Vagina (tissue), 2 donors: ENCODE data around the gene TSPAN13. TPM values are rescaled to one million over a fixed set of nuclear protein-coding genes. Genes with fewer than 3 reads are reported as not detected.

Experiments
- DNase-seq, 2 donors: peaks; one replicate each; pipeline ENCODE4 v3.0.0-alpha.2; 2017; ENCODE audit errors: extremely low spot score in 2 of 2
- H3K27ac ChIP-seq: fragments of 200-600 bp; sonication (generic); one replicate; pipeline ENCODE4 v1.5.1; 2019
- H3K27me3 ChIP-seq: fragments of 200-600 bp; sonication (generic); one replicate; pipeline ENCODE4 v1.5.1; 2019
- H3K36me3 ChIP-seq, 2 donors: fragments of 200-600 bp; sonication (generic); one replicate each; pipeline ENCODE4 v1.5.1; 2017 to 2019
- H3K4me1 ChIP-seq: fragments of 200-600 bp; sonication (generic); one replicate; pipeline ENCODE4 v1.5.1; 2019
- H3K4me3 ChIP-seq, 2 donors: fragments of 200-600 bp; sonication (generic); 1 replicate in 1 of 2; 2 replicates in 1 of 2; pipeline ENCODE4 v1.5.1; 2016 to 2019
- H3K9me3 ChIP-seq: fragments of 200-600 bp; sonication (generic); one replicate; pipeline ENCODE4 v1.5.1; 2019
- POLR2A ChIP-seq, 2 donors: fragments of 450-650 bp; IDR thresholded peaks; one replicate each; pipeline ENCODE4 v1.6.1; 2017; ENCODE audit warnings: antibody characterized with exemption in 2 of 2, mild to moderate bottlenecking in 2 of 2, moderate library complexity in 2 of 2
- POLR2AphosphoS5 ChIP-seq, 2 donors: sonication (generic); formaldehyde crosslinking; IDR thresholded peaks; one replicate each; pipeline ENCODE4 v1.9.0; 2017; ENCODE audit warnings: antibody characterized with exemption in 2 of 2, mild to moderate bottlenecking in 2 of 2, low read depth in 1 of 2; ENCODE audit not compliant: insufficient read depth in 1 of 2
- intact Hi-C: fragments of 100-400 bp; cut with DNase I; formaldehyde crosslinking; loops from one replicate; pipeline ENCODE4 v1.15.1; 2023
- total RNA-seq: library from RNA; depleted of rRNA; stranded (reverse); fragments of >200 nt; gene quantifications from one replicate; pipeline ENCODE4 v1.2.3, GENCODE V29; 2016
- TF ChIP-seq, protein P1 (sequence below), 3 experiments: fragments of 450-650 bp in 2 of 3; fragments of 200-600 bp in 1 of 3; sonication (generic) in 1 of 3; IDR thresholded peaks; one replicate each; pipeline ENCODE4 v1.5.1; 2017 to 2019; ENCODE audit warnings: antibody characterized with exemption in 3 of 3, mild to moderate bottlenecking in 2 of 3, moderate library complexity in 2 of 3

Gene TSPAN13
- total RNA-seq, 1 donor from 2014 or later, result 13.8 TPM

DNA sequence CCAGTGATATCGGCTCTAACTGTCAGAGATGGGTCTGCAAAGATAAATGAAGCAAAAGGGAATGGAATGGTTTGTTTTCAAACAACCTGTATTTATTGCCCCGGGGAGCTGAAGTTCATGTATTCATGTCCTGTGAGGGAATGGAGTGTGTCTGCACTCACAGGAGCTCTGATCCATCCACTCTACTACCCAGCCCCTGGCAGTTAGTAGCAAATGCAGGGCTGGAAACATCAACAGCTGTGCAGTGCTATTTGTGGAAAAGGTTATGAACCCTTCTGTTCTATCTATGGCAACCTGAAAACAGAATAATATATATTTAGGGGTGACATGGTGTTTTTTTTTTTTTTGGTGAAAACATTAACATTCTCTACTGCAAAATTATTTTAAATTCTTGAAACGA lies 41.4 kb downstream of the TSPAN13 start:
- H3K27me3 ChIP-seq, result no peaks in the 10 kb centered on the region
- intact Hi-C loops, result no loop called here
- TF ChIP-seq POLR2AphosphoS5 (IDR thresholded peaks at IDR 0.05; ENCODE audit: insufficient read depth in 1 of 2, low read depth in 1 of 2) (no peak), POLR2A (IDR thresholded peaks at IDR 0.05) (no peak)
- TF ChIP-seq, protein P1, sequence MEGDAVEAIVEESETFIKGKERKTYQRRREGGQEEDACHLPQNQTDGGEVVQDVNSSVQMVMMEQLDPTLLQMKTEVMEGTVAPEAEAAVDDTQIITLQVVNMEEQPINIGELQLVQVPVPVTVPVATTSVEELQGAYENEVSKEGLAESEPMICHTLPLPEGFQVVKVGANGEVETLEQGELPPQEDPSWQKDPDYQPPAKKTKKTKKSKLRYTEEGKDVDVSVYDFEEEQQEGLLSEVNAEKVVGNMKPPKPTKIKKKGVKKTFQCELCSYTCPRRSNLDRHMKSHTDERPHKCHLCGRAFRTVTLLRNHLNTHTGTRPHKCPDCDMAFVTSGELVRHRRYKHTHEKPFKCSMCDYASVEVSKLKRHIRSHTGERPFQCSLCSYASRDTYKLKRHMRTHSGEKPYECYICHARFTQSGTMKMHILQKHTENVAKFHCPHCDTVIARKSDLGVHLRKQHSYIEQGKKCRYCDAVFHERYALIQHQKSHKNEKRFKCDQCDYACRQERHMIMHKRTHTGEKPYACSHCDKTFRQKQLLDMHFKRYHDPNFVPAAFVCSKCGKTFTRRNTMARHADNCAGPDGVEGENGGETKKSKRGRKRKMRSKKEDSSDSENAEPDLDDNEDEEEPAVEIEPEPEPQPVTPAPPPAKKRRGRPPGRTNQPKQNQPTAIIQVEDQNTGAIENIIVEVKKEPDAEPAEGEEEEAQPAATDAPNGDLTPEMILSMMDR (IDR thresholded peaks at IDR 0.05), result no peak
- H3K4me1 ChIP-seq, result no peaks in the 10 kb centered on the region
- DNase-seq, result no peak
- no peaks in the 10 kb centered on the region for H3K9me3 ChIP-seq
- no peak overlapping the region for H3K4me3 ChIP-seq
- no peak overlapping the region for H3K27ac ChIP-seq
- no peaks in the 10 kb centered on the region for H3K36me3 ChIP-seq

DNA sequence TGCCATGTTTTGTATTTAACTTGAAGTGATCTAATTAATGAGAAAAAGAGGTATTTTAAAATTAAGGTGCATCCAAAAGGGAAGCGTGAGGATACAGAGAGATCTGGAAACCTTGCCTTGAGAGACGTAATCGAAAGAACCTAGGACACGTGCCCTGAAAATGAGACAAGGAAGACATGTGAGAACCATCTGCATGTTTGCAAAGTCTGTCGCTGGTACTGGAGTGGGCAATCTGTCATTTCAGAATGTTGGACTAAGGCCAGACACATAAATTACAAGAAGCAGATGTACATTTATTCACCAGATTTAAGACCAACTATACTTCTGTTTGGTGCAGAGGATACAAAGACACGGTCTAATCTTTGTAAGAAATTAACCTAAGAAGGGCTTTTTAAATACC lies 42.1 kb downstream of the TSPAN13 start:
- Histone ChIP-seq H3K4me3 (no peak overlapping the region), H3K36me3 (no peaks in the 10 kb centered on the region), H3K27me3 (no peaks in the 10 kb centered on the region), H3K9me3 (no peaks in the 10 kb centered on the region), H3K4me1 (no peaks in the 10 kb centered on the region), H3K27ac (no peak overlapping the region)
- TF ChIP-seq POLR2A (IDR thresholded peaks at IDR 0.05), result no peak
- TF ChIP-seq, protein P1 (IDR thresholded peaks at IDR 0.05), result no peak
- TF ChIP-seq POLR2AphosphoS5 (IDR thresholded peaks at IDR 0.05; ENCODE audit: insufficient read depth in 1 of 2, low read depth in 1 of 2), result no peak
- DNase-seq, result no peak
- intact Hi-C loops, result no loop called here

DNA sequence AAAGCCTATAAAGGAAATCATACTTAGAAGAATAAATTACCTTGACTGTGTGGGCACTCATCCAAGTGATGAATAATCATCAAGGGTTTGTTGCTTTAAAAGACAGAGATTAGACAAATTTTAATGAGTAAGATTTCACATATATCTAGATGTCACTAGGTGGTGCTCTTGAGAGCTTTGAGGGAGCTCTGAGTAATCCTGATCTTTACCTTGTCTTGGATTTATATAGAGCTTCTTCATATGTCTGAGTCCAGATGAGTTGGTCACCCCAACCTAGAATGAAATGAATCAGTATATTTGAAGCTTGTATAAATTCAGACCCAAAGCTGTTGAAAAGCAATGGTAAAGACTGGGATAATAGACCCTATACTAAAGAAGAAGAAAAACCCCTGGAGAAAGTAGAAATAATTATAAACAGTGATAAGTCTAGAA lies 47.6 kb downstream of the TSPAN13 start:
- DNase-seq, result no peak
- Histone ChIP-seq H3K4me1 (no peaks in the 10 kb centered on the region), H3K9me3 (no peaks in the 10 kb centered on the region), H3K27me3 (no peaks in the 10 kb centered on the region), H3K36me3 (no peaks in the 10 kb centered on the region), H3K4me3 (no peak overlapping the region), H3K27ac (no peak overlapping the region)
- no peak for TF ChIP-seq POLR2A (IDR thresholded peaks at IDR 0.05)
- TF ChIP-seq, protein P1 (IDR thresholded peaks at IDR 0.05), result peak in 1 of 3 experiments; percentile 24
- intact Hi-C loops, result no loop called here

DNA sequence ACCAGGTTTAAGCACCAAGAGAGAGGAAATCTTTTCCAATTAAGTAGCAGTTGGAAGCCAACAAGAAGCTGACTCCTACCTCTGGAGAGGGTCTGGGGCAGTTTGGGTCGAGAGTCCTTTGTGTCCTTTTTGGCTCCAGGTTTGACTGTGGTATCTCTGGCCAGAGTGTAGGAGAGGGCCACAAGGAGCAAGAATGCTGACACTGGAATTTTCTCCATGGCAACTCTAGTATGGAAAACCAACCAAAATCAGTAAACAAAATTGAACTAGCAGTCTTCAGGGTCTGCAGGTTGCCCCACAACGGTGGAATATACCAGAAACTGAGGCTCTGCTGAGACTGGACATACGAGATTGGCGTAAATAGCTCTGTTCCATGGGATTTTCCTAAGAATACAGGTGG lies 48.0 kb downstream of the TSPAN13 start:
- intact Hi-C loops, result no loop called here
- no peaks in the 10 kb centered on the region for H3K36me3 ChIP-seq
- H3K27me3 ChIP-seq, result no peaks in the 10 kb centered on the region
- no peak for DNase-seq
- H3K4me3 ChIP-seq, result no peak overlapping the region
- no peaks in the 10 kb centered on the region for H3K9me3 ChIP-seq
- no peak overlapping the region for H3K27ac ChIP-seq
- TF ChIP-seq POLR2AphosphoS5 (IDR thresholded peaks at IDR 0.05; ENCODE audit: insufficient read depth in 1 of 2, low read depth in 1 of 2), result no peak
- TF ChIP-seq, protein P1 (IDR thresholded peaks at IDR 0.05), result no peak
- TF ChIP-seq POLR2A (IDR thresholded peaks at IDR 0.05), result no peak
- H3K4me1 ChIP-seq, result no peaks in the 10 kb centered on the region

DNA sequence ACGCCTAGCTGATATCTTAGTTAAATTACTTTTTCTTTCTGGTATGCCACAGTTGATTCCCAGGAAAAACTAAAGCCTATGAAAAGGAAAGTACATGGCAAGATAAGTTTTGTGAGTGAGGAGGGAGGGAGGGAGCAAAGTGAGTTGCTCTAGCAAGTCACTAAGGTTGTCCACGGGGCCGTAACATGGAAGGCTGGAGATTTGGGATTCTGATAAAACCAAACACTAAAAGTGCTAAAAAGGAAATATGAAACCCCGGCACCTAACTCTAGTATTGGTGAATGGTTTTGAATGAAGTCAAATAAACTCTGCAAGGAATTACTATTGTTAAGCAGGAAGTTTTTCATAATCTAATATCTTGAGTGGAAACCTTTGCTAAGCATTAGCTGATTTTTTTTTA lies 49.6 kb downstream of the TSPAN13 start:
- Histone ChIP-seq H3K4me3 (no peak overlapping the region), H3K36me3 (no peaks in the 10 kb centered on the region), H3K9me3 (no peaks in the 10 kb centered on the region), H3K27ac (no peak overlapping the region), H3K4me1 (no peaks in the 10 kb centered on the region), H3K27me3 (no peaks in the 10 kb centered on the region)
- intact Hi-C loops, result no loop called here
- TF ChIP-seq POLR2A (IDR thresholded peaks at IDR 0.05) (no peak), POLR2AphosphoS5 (IDR thresholded peaks at IDR 0.05; ENCODE audit: insufficient read depth in 1 of 2, low read depth in 1 of 2) (no peak)
- TF ChIP-seq, protein P1 (IDR thresholded peaks at IDR 0.05), result no peak
- DNase-seq, result no peak
